C4-2B (cell line): ENCODE results near the gene ERVK3-1.

Source experiments
- H3K27ac ChIP-seq: fragments of 450-650 bp; 2 replicates; pipeline ENCODE4 v1.5.1; 2017
- CTCF ChIP-seq: fragments of 450-650 bp; conservative IDR thresholded peaks from 2 replicates; pipeline ENCODE4 v1.5.1; 2017; ENCODE audit warnings: mild to moderate bottlenecking
- ZFX ChIP-seq: fragments of 450-650 bp; IDR thresholded peaks from 2 replicates; pipeline ENCODE4 v1.6.1; 2017

ERVK3-1 gene

GRCh38 chr19:58332697-58333096 is 27.5 kb downstream of the ERVK3-1 start:
- TF ChIP-seq ZFX = no peak
- no peak for TF ChIP-seq CTCF
- H3K27ac ChIP-seq = no peak overlapping the region

GRCh38 chr19:58334691-58335249 is 29.6 kb downstream of the ERVK3-1 start:
- TF ChIP-seq CTCF (no peak), ZFX (no peak)
- H3K27ac ChIP-seq = no peak overlapping the region

- H3K27ac ChIP-seq = no peak overlapping the region
- TF ChIP-seq CTCF = no peak
- no peak for TF ChIP-seq ZFX
These were observed 30.5 kb downstream of the ERVK3-1 start for GRCh38 chr19:58335630-58336029.

- H3K27ac ChIP-seq = no peak overlapping the region
- TF ChIP-seq ZFX (no peak), CTCF (no peak)
These were observed 31.0 kb downstream of the ERVK3-1 start for GRCh38 chr19:58336216-58336615.

- H3K27ac ChIP-seq = no peak overlapping the region
- TF ChIP-seq ZFX = no peak
- no peak for TF ChIP-seq CTCF
These were observed 31.6 kb downstream of the ERVK3-1 start for GRCh38 chr19:58336820-58337219.

GRCh38 chr19:58338336-58338735 is 33.2 kb downstream of the ERVK3-1 start:
- H3K27ac ChIP-seq = no peak overlapping the region
- TF ChIP-seq ZFX (no peak), CTCF (no peak)

GRCh38 chr19:58338825-58339558 is 33.8 kb downstream of the ERVK3-1 start:
- H3K27ac ChIP-seq = no peak overlapping the region
- no peak; the same call in 1 of the 2 replicates for TF ChIP-seq CTCF
